GM08714 (cell line): Measurements from ENCODE around the gene PLB1.

Experiments
- H3K4me3 ChIP-seq: fragments of 200-500 bp; sonication (Bioruptor generic); 2 replicates; pipeline ENCODE4 v1.5.1; 2014; ENCODE audit warnings: mild to moderate bottlenecking, low read length, inconsistent platforms
- ZNF274 ChIP-seq: IDR thresholded peaks from 2 replicates; pipeline ENCODE4 v1.6.1; 2012; ENCODE audit warnings: mild to moderate bottlenecking, low read depth, low read length

PLB1 gene

GRCh38 chr2:28638102-28638501 is 142.2 kb downstream of the PLB1 start:
- no peak for TF ChIP-seq ZNF274
- no peak overlapping the region for H3K4me3 ChIP-seq

GRCh38 chr2:28639092-28639691 is 143.3 kb downstream of the PLB1 start:
- no peak for TF ChIP-seq ZNF274
- H3K4me3 ChIP-seq, result no peak overlapping the region

GRCh38 chr2:28639836-28640235 is 144.0 kb downstream of the PLB1 start:
- no peak overlapping the region for H3K4me3 ChIP-seq
- no peak for TF ChIP-seq ZNF274

GRCh38 chr2:28640260-28640907 is 144.5 kb downstream of the PLB1 start:
- H3K4me3 ChIP-seq, result no peak overlapping the region
- TF ChIP-seq ZNF274, result no peak

- H3K4me3 ChIP-seq, result no peak overlapping the region
- no peak for TF ChIP-seq ZNF274
These were observed 145.0 kb downstream of the PLB1 start for GRCh38 chr2:28640908-28641300.

GRCh38 chr2:28642796-28643195 is 146.9 kb downstream of the PLB1 start:
- no peak for TF ChIP-seq ZNF274
- no peak overlapping the region for H3K4me3 ChIP-seq

- no peak for TF ChIP-seq ZNF274
- H3K4me3 ChIP-seq, result no peak overlapping the region
These were observed 147.5 kb downstream of the PLB1 start for GRCh38 chr2:28643327-28643726.

GRCh38 chr2:28643911-28644334 is 148.1 kb downstream of the PLB1 start:
- no peak overlapping the region for H3K4me3 ChIP-seq
- TF ChIP-seq ZNF274, result no peak

GRCh38 chr2:28644760-28645159 is 148.9 kb downstream of the PLB1 start:
- no peak overlapping the region for H3K4me3 ChIP-seq
- no peak for TF ChIP-seq ZNF274

- no peak overlapping the region for H3K4me3 ChIP-seq
- TF ChIP-seq ZNF274, result no peak
These were observed 149.7 kb downstream of the PLB1 start for GRCh38 chr2:28645553-28645952.

- H3K4me3 ChIP-seq, result no peak overlapping the region
- TF ChIP-seq ZNF274, result no peak
These were observed 151.8 kb downstream of the PLB1 start for GRCh38 chr2:28647682-28648081.

- no peak for TF ChIP-seq ZNF274
- H3K4me3 ChIP-seq, result no peak overlapping the region
These were observed 152.3 kb downstream of the PLB1 start for GRCh38 chr2:28648147-28648546.

- no peak overlapping the region for H3K4me3 ChIP-seq
- TF ChIP-seq ZNF274, result no peak
These were observed 153.0 kb downstream of the PLB1 start for GRCh38 chr2:28648671-28649395.

- H3K4me3 ChIP-seq, result no peak overlapping the region
- no peak for TF ChIP-seq ZNF274
These were observed 153.8 kb downstream of the PLB1 start for GRCh38 chr2:28649481-28650265.
